Suppressor macrophage treated with lipopolysaccharide for 4 hours (primary cell): ENCODE measurements around the gene NUDT15.
"Not testable (repeated sequence)": the region's sequence is repeated elsewhere in the genome, so short reads cannot be mapped to it uniquely, and the experiment has no call there.

Experiments
- DNase-seq: peaks from one replicate; pipeline ENCODE4 v3.0.0-alpha.2; 2020

The NUDT15 gene

GRCh38 chr13:48037346-48038173 is at the start of gene NUDT15:
Gene NUDT15, plus strand, starts transcription at chr13:48037726. Its CDS starts 21 bp downstream, at chr13:48037747.
- peak; percentile 97 for DNase-seq

DNA sequence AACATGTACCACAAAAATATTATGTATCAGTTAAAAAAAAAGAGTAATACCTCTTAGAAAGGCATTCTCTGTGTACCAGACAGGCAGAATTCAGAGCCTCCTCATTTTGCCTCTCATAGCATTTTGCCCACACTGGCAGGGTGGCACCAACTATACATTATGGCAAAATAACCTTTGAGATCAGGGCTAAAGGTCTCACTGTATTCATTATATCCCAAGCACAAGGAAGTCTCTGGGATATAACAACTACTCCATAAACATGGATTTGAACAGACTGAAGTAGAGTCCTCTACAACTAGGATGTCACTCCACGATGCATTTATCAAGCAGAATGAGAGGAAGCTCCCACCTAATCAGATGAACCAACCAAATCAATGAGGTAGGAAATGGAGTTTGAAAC is 47.1 kb upstream of the NUDT15 start:
- DNase-seq: no peak

- DNase-seq: no peak
Observed at GRCh38 chr13:47990920-47991466, 46.5 kb upstream of the NUDT15 start.

DNA sequence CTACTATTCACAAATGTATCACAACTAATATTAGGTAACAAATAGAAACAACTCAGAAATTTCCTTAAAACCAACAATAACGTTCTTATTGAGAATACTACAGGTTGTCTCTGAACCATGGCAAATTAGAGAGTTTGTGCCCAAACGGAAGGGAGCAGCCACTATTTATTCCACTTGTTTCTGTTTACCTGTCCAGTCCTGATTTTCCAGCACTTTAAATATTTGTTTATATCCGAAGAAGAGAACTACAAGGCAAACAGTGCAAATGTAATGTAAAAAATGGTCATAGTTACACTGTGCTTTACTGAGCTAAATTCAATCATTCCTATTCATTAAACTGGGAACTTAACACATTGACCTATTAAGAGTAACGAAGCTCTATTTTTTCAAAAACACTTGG is 45.7 kb upstream of the NUDT15 start:
- no peak for DNase-seq

GRCh38 chr13:47997384-47997783 is 40.1 kb upstream of the NUDT15 start:
- DNase-seq: no peak

DNA sequence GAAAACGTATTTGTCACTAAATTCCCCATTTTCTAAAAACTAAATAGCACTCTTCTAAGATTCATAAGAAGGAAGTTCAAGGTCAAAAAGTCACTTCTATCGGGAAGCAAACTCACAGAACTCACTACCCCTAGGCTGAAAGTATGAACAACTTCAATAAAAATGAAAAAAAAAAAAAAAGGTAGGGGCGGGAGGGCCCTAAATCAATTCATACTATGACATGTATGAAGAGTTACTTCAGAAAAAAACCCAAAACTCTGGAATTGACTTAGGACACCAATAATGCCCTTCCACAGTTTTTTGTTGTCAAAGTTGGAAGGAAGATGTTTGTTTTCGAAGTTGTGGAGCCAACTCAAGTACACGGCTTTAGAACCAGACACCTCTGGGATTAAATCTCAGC is 37.6 kb upstream of the NUDT15 start:
- DNase-seq: no peak

DNA sequence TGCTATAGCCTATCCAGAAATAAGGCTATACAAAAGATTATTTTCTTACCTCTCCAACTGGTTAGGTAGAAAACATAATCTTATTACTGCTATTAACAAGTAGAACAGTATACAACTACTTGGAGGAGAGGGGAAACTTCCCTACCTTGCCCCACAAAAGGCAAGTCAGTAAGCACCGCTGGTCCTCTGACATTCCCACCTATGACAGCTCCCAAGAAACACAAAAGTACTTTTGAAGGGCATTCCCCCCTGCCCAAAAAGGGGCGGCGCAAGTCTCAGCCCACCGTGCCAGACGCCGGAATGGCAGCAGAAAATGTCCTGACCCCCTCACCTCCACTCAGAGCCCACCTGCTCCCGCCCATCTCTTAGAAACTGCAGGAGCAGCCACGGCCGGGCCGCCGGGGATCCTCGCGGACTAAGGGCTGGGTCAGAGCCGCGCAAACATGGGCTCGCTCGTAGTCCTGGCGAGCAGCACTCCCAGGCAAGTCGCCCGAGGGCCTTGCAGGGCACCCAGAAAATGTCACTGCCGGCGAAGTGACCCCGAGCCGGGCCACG is 36.9 kb upstream of the NUDT15 start:
- no peak for DNase-seq

DNA sequence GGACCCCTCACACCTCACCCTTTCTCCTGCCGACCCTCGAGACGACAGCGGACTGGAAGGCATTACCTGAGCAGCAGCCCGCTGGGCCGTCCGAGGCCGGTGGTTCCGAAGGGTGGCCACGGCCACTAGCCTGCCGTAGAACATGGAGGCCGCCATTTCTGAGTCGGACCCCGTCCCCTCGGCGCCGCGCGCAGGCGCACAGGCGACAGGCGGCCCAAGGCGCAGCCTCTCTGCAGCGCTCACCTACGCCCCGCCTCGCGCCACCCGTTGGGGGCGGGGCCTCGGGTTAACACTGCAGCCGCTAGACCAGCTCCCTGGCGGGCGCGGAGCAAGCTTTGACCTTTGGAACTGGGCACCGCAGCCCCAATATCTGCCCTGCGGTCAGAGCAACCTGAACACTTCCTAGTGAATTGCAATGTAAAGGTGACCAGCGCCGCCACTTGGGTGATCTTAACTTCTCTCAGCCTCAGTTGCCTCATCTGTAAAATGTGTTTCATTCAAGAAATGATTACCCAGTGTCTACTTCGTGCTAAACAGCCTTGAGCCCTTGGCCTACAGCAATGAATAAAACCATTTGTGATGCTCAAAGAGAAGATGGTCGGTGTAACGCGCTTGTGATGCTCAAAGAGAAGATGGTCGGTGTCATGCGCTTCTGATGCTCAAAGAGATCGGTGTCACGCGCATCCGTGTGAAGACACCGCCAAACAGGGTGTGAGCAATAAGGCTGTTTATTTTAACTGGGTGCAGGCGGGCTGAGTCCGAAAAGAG is 36.2 kb upstream of the NUDT15 start, which contains the start of gene SUCLA2:
Gene SUCLA2 (minus strand): TSS at position 160 of the 768 bp plus-strand sequence. CDS start 4 bp downstream, at position 156.
- DNase-seq: peak; percentile 97

GRCh38 chr13:48001999-48002398 is 35.5 kb upstream of the NUDT15 start:
- DNase-seq: not testable (repeated sequence)

DNA sequence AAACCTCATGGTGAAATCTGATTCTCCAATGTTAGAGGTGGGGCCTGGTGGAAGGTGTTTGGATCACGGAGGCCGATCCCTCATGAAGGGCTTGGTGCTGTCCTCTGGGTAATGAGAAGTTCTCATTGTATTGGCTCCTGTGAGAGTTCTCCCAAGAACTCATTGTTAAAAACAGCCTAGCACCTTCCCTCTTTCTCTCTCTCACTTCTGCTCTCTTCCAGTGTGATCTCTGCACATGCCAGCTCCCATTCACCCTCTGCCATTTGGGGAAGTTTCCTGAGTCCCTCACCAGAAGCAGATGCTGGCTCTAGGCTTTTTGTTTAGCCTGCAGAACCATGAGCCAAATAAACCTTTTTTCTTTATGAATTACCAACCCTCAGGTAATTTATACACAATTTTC is 33.3 kb upstream of the NUDT15 start:
- DNase-seq: peak; percentile 16

DNA sequence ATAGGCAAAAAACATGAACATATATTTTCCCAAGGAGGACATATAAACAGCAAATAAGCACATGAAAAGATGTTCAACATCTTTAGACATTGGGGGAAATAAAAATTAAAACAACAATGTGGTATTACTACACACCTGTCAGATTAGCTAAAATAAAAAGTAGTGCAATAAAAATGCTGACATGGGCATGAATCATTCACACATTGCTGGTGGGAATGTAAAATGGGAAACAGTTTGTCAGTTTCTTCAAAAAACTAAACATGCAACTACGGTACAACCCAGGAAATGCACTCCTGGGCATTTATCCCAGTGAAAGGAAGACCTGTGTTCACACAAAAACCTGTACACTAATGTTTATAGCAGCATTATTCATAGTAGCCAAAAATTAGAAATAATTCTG is 31.1 kb upstream of the NUDT15 start:
- DNase-seq: no peak

DNA sequence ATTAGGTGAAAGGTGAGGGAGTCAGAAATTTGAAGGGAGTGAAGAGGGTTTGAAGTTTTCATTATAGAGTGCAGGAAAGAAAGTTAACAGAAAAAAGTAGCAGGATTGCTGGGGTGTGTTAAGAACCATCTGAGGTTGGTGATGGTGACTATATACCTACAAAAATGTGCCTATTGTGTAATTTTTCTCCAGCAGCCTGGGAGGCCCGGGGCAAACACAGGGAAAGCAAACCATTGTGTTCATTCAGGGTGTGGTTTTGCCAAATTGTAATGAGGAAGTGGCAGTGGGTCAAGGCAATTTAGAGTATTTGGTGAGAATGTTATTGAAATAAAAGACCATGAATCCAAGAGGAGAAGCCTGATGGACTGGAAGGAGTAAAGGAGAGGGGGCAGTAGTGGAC is 28.2 kb upstream of the NUDT15 start:
- DNase-seq: no peak

DNA sequence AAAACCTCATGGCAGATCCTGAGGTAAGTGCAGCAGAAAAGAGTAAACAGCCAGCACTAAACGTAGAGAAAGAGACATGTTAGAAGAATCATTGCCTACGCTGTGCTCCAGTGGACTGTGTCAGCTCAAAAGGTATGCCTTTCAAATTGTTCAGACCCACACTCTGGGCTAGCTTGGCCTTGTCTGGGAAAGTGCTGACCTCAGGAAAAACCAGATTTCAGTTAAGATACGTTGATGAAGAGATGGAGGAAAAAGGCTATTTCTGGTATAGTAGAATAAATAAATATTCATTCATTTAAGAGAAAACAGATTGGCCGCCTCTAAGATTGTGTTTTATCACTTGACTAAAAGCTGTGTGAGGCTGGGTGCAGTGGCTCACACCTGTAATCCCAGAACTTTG is 26.8 kb upstream of the NUDT15 start:
- no peak for DNase-seq

GRCh38 chr13:48012668-48013067 is 24.9 kb upstream of the NUDT15 start:
- DNase-seq: no peak

DNA sequence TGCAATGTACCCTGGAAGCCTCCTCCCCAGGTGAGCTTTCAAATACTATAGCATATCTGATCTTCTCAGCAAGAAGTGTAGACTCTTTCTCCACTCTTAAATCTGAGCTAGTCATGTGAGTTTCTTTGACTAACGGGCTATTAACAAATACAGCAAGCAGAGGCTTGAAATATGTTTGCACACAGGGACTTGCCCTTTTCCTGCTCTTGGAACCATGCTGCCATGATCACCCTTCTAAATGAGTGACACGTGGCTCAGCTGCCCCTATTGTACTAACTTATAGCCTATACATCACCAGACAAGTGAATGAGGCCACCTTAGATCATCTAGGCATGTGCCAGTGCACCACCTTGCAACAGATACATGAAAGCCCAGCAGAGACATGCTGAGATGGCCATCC is 23.2 kb upstream of the NUDT15 start:
- no peak for DNase-seq

GRCh38 chr13:48018637-48019036 is 18.9 kb upstream of the NUDT15 start:
- no peak for DNase-seq

DNA sequence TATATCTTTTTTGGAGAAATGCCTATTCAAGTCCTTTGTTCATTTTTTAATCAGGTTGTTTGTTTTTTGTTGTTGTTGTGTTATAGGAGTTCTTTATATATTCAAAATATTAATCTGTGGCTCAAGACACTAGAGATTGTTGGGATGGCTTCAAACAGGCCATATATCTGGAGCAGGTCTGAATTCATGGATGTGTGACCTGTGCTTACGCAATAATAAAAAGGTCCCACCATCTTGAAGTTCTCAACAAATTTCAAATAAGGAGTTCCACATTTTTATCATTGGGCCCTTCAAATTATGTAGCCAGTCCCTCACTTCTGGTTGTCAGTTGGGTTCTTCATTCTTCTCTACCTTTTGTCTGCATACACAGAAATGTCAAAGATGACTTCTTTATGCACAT is 17.7 kb upstream of the NUDT15 start:
- DNase-seq: no peak

- DNase-seq: no peak
Observed at GRCh38 chr13:48028066-48028465, 9.5 kb upstream of the NUDT15 start.

GRCh38 chr13:48029859-48030258 is 7.7 kb upstream of the NUDT15 start:
- no peak for DNase-seq

- peak; percentile 16 for DNase-seq
Observed at GRCh38 chr13:48038761-48039160, 1.2 kb downstream of the NUDT15 start.

DNA sequence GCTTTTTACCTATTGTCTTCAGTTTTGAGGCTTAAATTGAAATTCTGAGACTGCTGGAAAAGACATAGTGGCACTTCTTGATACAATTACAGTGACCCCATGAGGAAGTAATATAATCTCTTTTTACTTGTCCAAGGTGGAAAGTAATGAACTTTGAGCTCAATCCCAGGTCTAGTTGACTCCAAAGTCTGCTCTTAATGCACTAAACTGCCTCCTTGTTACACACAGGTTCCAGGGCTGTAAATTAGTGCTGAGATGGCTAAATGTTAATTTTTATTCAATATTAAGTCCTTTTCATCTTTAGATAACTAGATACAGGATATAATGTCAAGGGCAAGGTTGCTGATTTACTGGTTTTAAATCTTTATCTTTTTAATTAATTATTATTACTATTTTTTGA is 2.5 kb downstream of the NUDT15 start:
- no peak for DNase-seq

GRCh38 chr13:48040896-48041295 is 3.4 kb downstream of the NUDT15 start:
- no peak for DNase-seq

GRCh38 chr13:48042894-48043293 is 5.4 kb downstream of the NUDT15 start:
- no peak for DNase-seq
